HCT116 (cell line): ENCODE measurements around the gene CHCHD3.

Experiments used
- RAD21 ChIP-seq: IDR thresholded peaks from 2 replicates; pipeline ENCODE4 v1.6.1; 2012; ENCODE audit warnings: low read depth, mild to moderate bottlenecking
- TCF7L2 ChIP-seq: IDR thresholded peaks from 2 replicates; pipeline ENCODE4 v1.7.0; 2011; ENCODE audit warnings: borderline replicate concordance, inconsistent platforms; ENCODE audit not compliant: insufficient read depth, insufficient read length; ENCODE audit errors: extremely low read depth
- TF ChIP-seq, protein P1 (sequence below), 3 experiments: fragments of 200-600 bp in 1 of 3; sonication (generic) in 1 of 3; IDR thresholded peaks in 2 of 3; conservative IDR thresholded peaks in 1 of 3; 2 replicates each; pipeline ENCODE4 v1.5.1; 2012 to 2017; ENCODE audit warnings: low read depth in 2 of 3, low read length in 2 of 3, antibody characterized with exemption in 1 of 3, borderline replicate concordance in 1 of 3, control low read depth in 1 of 3, mild to moderate bottlenecking in 1 of 3, mixed read lengths in 1 of 3, mixed run types in 1 of 3, moderate library complexity in 1 of 3; ENCODE audit not compliant: insufficient read depth in 1 of 3

DNA sequence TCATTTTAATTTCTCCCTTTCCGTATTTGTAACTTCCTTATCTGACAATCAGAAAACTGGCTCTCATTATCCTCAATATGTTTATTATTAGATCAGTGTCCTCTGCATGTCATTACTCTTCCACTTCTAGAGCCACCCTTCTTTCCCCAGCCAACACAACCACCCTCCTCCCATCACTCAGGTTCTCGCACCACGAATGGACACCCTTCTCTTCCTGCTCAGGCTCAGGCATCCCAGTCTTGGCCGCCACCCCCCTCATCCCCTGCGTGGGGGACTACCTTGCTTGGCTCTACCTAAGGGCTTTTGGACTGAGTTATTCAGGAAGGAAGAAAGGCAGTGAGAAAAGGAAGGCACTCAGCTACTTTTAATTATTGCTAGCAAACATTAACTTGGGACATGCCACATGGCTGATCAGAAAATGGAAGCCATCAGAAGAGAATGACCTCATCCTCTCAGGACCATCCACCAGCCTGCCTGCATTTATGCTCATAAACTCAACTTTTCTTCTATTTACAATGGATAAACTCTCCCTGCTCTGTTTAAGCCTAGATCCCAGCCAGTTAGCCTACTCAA lies 305.8 kb downstream of the CHCHD3 start:
- TF ChIP-seq, protein P1, sequence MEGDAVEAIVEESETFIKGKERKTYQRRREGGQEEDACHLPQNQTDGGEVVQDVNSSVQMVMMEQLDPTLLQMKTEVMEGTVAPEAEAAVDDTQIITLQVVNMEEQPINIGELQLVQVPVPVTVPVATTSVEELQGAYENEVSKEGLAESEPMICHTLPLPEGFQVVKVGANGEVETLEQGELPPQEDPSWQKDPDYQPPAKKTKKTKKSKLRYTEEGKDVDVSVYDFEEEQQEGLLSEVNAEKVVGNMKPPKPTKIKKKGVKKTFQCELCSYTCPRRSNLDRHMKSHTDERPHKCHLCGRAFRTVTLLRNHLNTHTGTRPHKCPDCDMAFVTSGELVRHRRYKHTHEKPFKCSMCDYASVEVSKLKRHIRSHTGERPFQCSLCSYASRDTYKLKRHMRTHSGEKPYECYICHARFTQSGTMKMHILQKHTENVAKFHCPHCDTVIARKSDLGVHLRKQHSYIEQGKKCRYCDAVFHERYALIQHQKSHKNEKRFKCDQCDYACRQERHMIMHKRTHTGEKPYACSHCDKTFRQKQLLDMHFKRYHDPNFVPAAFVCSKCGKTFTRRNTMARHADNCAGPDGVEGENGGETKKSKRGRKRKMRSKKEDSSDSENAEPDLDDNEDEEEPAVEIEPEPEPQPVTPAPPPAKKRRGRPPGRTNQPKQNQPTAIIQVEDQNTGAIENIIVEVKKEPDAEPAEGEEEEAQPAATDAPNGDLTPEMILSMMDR (IDR thresholded peaks at IDR 0.05 in 2 of 3, conservative IDR thresholded peaks at IDR 0.05 in 1 of 3; ENCODE audit: borderline replicate concordance in 1 of 3, insufficient read depth in 1 of 3, low read depth in 2 of 3, low read length in 2 of 3) = no peak
- no peak for TF ChIP-seq RAD21
- no peak for TF ChIP-seq TCF7L2
